SH-SY5Y (cell line): ENCODE results near the gene ARHGAP24.

Experiments used
- GATA2 ChIP-seq: IDR thresholded peaks from 2 replicates; pipeline ENCODE4 v1.6.1; 2011; ENCODE audit warnings: mild to moderate bottlenecking, low read depth, low read length
- GATA3 ChIP-seq: IDR thresholded peaks from 2 replicates; pipeline ENCODE4 v1.6.1; 2011; ENCODE audit warnings: low read depth, mild to moderate bottlenecking, low read length, moderate library complexity

Gene ARHGAP24

GRCh38 chr4:85527815-85528214 is 52.9 kb downstream of the ARHGAP24 start:
- TF ChIP-seq GATA2 (no peak), GATA3 (no peak)

GRCh38 chr4:85531560-85532341 is 56.8 kb downstream of the ARHGAP24 start:
- TF ChIP-seq GATA2 (no peak), GATA3 (no peak)

- TF ChIP-seq GATA3 = no peak
- no peak for TF ChIP-seq GATA2
Observed at GRCh38 chr4:85534120-85534519, 59.2 kb downstream of the ARHGAP24 start.

- no peak for TF ChIP-seq GATA2
- no peak for TF ChIP-seq GATA3
Observed at GRCh38 chr4:85543832-85544231, 68.9 kb downstream of the ARHGAP24 start.

GRCh38 chr4:85544751-85545150 is 69.8 kb downstream of the ARHGAP24 start:
- TF ChIP-seq GATA2 (no peak), GATA3 (no peak)

- no peak for TF ChIP-seq GATA2
Observed at GRCh38 chr4:85548116-85548515, 73.2 kb downstream of the ARHGAP24 start.

- TF ChIP-seq GATA2 (no peak), GATA3 (no peak)
Observed at GRCh38 chr4:85548841-85549240, 73.9 kb downstream of the ARHGAP24 start.

GRCh38 chr4:85555206-85555605 is 80.3 kb downstream of the ARHGAP24 start:
- TF ChIP-seq GATA3 (no peak), GATA2 (no peak)

- TF ChIP-seq GATA2 (no peak), GATA3 (no peak)
Observed at GRCh38 chr4:85556283-85556682, 81.3 kb downstream of the ARHGAP24 start.

GRCh38 chr4:85557016-85557901 is 82.3 kb downstream of the ARHGAP24 start:
- no peak for TF ChIP-seq GATA3
- TF ChIP-seq GATA2 = no peak

- TF ChIP-seq GATA2 = no peak
Observed at GRCh38 chr4:85565761-85566480, 91.0 kb downstream of the ARHGAP24 start.

GRCh38 chr4:85569730-85570299 is 94.9 kb downstream of the ARHGAP24 start:
- TF ChIP-seq GATA2 (no peak), GATA3 (no peak)

GRCh38 chr4:85570388-85570787 is 95.4 kb downstream of the ARHGAP24 start:
- TF ChIP-seq GATA3 = no peak
- no peak for TF ChIP-seq GATA2

- TF ChIP-seq GATA2 (no peak), GATA3 (no peak)
Observed at GRCh38 chr4:85571008-85571407, 96.1 kb downstream of the ARHGAP24 start.
